Measurements from ENCODE around the gene SLC23A1.

DNA sequence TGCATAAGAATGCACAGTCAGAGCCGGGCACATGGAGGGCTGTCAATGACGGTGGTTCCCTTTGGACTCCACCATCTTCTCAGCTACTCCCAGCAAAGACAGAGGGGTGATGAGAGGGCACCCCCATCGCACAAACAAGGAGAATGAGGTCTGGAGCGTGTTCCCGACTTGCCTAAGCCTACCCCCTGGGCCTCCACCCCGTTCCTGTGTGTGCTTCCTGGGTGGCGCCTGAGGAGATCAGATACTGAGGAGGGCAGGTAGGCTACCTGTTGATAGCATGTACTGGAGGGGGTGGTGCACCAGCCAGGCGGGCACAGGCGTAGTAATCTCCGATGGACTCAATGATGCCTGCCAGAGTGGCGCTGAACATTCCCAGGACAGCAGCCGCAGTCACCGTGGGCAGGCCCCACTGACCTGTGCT, 4.1 kb downstream of the SLC23A1 start:
- TF ChIP-seq, protein P1, sequence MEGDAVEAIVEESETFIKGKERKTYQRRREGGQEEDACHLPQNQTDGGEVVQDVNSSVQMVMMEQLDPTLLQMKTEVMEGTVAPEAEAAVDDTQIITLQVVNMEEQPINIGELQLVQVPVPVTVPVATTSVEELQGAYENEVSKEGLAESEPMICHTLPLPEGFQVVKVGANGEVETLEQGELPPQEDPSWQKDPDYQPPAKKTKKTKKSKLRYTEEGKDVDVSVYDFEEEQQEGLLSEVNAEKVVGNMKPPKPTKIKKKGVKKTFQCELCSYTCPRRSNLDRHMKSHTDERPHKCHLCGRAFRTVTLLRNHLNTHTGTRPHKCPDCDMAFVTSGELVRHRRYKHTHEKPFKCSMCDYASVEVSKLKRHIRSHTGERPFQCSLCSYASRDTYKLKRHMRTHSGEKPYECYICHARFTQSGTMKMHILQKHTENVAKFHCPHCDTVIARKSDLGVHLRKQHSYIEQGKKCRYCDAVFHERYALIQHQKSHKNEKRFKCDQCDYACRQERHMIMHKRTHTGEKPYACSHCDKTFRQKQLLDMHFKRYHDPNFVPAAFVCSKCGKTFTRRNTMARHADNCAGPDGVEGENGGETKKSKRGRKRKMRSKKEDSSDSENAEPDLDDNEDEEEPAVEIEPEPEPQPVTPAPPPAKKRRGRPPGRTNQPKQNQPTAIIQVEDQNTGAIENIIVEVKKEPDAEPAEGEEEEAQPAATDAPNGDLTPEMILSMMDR (conservative IDR thresholded peaks at IDR 0.05; ENCODE audit: low read depth, low read length), result no peak
- no peak for TF ChIP-seq EZH2 (IDR thresholded peaks at IDR 0.05; ENCODE audit: borderline replicate concordance, low read depth, low read length, poor library complexity, severe bottlenecking)

Measured in A673 (cell line).